Activated CD4-positive, alpha-beta T cell treated with anti-CD3 and anti-CD28 coated beads, Interleukin-2, amount 50 U/mL, for 24 hours (primary cell): ENCODE data around the gene SLIT3.
"Not testable (repeated sequence)": the region's sequence is repeated elsewhere in the genome, so short reads cannot be mapped to it uniquely, and the experiment has no call there.

Experiments
- DNase-seq, 2 donors: peaks; one replicate each; pipeline ENCODE4 v3.0.0-alpha.2; 2020; ENCODE audit warnings: low read depth in 1 of 2, low spot score in 1 of 2

Gene SLIT3

GRCh38 chr5:169150108-169150507 is 150.8 kb downstream of the SLIT3 start:
- no peak for DNase-seq

- no peak for DNase-seq
Observed at GRCh38 chr5:169149317-169149716, 151.6 kb downstream of the SLIT3 start.

GRCh38 chr5:169148138-169148740 is 152.7 kb downstream of the SLIT3 start:
- DNase-seq = no peak

- DNase-seq = no peak
Observed at GRCh38 chr5:169147534-169147933, 153.4 kb downstream of the SLIT3 start.

GRCh38 chr5:169146158-169146557 is 154.8 kb downstream of the SLIT3 start:
- DNase-seq = no peak

GRCh38 chr5:169142264-169142970 is 158.5 kb downstream of the SLIT3 start:
- no peak for DNase-seq

- DNase-seq = not testable (repeated sequence)
Observed at GRCh38 chr5:169140215-169140614, 160.7 kb downstream of the SLIT3 start.

- DNase-seq = no peak
Observed at GRCh38 chr5:169139480-169140050, 161.4 kb downstream of the SLIT3 start.

GRCh38 chr5:169133531-169133930 is 167.4 kb downstream of the SLIT3 start:
- DNase-seq = no peak

- no peak for DNase-seq
Observed at GRCh38 chr5:169132302-169132660, 168.7 kb downstream of the SLIT3 start.

GRCh38 chr5:169131616-169132301 is 169.2 kb downstream of the SLIT3 start:
- no peak for DNase-seq

GRCh38 chr5:169128679-169129078 is 172.3 kb downstream of the SLIT3 start:
- DNase-seq = no peak

- DNase-seq = no peak
Observed at GRCh38 chr5:169127431-169127830, 173.5 kb downstream of the SLIT3 start.

GRCh38 chr5:169126481-169127021 is 174.4 kb downstream of the SLIT3 start:
- DNase-seq = no peak

- DNase-seq = no peak
Observed at GRCh38 chr5:169125571-169125970, 175.4 kb downstream of the SLIT3 start.

GRCh38 chr5:169122951-169123350 is 178.0 kb downstream of the SLIT3 start:
- DNase-seq = no peak

- DNase-seq = no peak
Observed at GRCh38 chr5:169121630-169122420, 179.1 kb downstream of the SLIT3 start.

GRCh38 chr5:169119288-169120048 is 181.5 kb downstream of the SLIT3 start:
- DNase-seq = no peak

GRCh38 chr5:169116961-169117461 is 183.9 kb downstream of the SLIT3 start:
- no peak for DNase-seq
